B cell (primary cell): ENCODE results near the gene CCDC102A.

Experiments
- EZH2 ChIP-seq: IDR thresholded peaks from 2 replicates; pipeline ENCODE4 v1.6.1; 2012; ENCODE audit warnings: borderline replicate concordance, low read depth, mild to moderate bottlenecking, moderate library complexity, low read length; ENCODE audit not compliant: insufficient read depth, poor library complexity, severe bottlenecking
- TF ChIP-seq, protein P1 (sequence below): fragments of 200-600 bp; IDR thresholded peaks from one replicate; pipeline ENCODE4 v1.8.0; 2022; ENCODE audit warnings: antibody characterized with exemption, mild to moderate bottlenecking

DNA sequence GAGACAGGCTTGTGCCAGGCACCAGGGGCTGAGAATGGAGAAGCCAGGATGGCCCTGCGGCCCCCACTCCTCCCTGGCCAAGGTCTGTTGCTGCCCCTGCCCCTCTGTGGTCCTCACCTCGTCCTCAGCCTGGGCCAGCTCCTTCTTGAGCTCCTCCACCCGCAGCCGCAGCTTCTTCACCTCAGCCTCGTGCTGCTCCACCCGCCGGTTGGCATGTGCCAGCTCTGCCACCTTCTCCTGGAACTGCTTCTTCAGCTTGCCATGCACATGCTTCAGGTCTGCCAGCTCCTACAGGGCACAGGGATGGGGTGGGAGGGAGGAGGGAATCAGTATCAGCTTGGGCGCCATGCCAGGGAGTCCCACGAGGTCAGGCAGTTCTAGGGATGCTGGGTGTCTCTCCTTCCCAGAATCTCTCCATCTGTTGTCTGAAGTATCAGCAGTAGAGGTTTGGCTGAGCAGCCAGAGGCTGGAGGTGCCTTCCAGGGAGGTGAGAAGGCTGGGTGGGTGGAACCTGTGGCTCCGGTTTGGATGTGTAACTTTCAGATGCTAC is 20.1 kb downstream of the CCDC102A start:
- TF ChIP-seq, protein P1, sequence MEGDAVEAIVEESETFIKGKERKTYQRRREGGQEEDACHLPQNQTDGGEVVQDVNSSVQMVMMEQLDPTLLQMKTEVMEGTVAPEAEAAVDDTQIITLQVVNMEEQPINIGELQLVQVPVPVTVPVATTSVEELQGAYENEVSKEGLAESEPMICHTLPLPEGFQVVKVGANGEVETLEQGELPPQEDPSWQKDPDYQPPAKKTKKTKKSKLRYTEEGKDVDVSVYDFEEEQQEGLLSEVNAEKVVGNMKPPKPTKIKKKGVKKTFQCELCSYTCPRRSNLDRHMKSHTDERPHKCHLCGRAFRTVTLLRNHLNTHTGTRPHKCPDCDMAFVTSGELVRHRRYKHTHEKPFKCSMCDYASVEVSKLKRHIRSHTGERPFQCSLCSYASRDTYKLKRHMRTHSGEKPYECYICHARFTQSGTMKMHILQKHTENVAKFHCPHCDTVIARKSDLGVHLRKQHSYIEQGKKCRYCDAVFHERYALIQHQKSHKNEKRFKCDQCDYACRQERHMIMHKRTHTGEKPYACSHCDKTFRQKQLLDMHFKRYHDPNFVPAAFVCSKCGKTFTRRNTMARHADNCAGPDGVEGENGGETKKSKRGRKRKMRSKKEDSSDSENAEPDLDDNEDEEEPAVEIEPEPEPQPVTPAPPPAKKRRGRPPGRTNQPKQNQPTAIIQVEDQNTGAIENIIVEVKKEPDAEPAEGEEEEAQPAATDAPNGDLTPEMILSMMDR: no peak
- no peak for TF ChIP-seq EZH2
